Astrocyte of the spinal cord (primary cell): ENCODE data around the gene FCN3.

Experiments
- DNase-seq: peaks from one replicate; pipeline ENCODE4 v3.0.0; 2011; ENCODE audit warnings: low read depth, low spot score
- H3K4me3 ChIP-seq: 2 replicates; pipeline ENCODE4 v1.5.1; 2011; ENCODE audit warnings: low read depth, mild to moderate bottlenecking, low read length, moderate library complexity
- in situ Hi-C: cut with HindIII; loops from 2 replicates; pipeline ENCODE4 v1.10.0; 2017; ENCODE audit warnings: low sequenced_read_pairs
- TF ChIP-seq, protein P1 (sequence below): IDR thresholded peaks from 2 replicates; pipeline ENCODE4 v1.5.1; 2012; ENCODE audit warnings: low read depth, mild to moderate bottlenecking, low read length, inconsistent platforms

Gene FCN3

DNA sequence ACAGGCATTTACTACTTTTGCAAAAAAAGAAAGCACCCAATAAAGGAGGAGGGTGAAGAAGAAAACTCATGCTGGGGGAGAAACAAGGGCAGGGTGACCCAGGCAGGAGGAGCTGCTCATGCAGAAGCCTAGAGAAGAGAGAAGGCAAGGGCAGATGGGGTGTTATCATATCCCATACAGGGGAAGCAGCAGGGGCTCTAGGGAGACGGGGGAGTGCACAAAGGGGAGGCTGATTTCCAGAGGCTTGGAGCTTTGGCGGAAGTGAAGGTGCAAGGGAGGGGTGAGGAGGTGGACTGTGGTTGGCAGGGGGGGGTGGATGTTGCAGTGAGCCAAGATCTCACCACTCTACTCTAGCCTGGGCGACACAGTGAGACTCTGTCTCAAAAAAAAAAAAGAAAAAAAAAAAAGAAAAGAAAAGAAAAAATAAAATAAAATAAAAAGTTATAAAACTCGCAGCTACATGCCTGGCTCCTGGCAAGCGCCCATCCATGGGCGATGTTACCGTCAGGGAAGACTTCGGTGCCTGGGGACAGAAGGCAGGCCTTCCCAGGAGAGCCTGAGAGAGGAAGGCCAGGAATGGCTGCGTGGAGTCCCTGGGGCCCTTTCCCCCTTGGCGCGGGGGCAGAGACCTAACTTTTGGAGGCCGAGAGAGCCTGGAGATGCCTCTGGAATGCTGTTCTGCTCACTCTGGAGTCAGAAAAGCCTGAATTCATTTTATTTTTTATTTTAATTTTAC, 3.3 kb upstream of the FCN3 start:
- TF ChIP-seq, protein P1, sequence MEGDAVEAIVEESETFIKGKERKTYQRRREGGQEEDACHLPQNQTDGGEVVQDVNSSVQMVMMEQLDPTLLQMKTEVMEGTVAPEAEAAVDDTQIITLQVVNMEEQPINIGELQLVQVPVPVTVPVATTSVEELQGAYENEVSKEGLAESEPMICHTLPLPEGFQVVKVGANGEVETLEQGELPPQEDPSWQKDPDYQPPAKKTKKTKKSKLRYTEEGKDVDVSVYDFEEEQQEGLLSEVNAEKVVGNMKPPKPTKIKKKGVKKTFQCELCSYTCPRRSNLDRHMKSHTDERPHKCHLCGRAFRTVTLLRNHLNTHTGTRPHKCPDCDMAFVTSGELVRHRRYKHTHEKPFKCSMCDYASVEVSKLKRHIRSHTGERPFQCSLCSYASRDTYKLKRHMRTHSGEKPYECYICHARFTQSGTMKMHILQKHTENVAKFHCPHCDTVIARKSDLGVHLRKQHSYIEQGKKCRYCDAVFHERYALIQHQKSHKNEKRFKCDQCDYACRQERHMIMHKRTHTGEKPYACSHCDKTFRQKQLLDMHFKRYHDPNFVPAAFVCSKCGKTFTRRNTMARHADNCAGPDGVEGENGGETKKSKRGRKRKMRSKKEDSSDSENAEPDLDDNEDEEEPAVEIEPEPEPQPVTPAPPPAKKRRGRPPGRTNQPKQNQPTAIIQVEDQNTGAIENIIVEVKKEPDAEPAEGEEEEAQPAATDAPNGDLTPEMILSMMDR = no peak
- no peak for DNase-seq
- in situ Hi-C loops = no loop called here
- no peak overlapping the region for H3K4me3 ChIP-seq

DNA sequence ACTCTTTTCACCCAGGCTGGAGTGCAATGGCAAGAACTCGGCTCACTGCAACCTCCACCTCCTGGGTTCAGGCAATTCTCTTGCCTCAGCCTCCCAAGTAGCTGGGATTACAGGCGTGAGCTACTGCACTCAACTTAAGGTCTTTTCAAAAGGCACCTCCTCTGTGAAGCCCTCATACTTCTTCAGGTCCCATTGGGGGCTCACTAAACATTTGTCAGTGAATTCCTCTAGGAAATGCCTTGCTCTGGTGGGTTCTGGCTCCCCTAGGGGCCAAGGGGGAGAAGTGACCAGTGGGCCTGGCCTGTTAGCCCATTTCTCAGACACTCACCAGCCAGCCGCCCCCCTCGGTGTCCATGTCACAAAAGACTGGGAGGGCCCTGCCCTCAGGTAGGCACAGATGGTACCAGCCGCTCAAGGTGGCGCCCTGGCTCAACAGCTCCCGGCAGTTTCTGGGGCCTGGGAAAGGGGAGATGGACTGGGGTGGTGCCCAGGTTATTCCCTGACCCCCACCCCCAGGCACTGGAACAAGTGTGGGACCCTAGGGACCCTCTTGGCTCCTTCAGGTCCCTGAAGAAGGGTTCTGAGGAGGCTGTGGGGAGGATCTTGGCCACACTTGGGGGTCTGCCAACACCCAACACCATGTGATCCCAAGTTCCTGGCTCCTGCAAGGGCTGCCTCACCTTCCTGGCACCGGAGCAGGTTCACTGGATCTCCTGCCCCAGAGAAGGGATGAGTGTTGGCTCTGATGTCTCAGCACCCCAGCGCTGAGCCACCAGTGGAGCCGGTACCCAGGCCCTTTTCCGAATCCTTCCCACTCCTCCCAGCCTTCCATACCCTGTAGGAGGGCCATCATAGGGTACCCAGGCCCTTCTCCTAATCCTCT, 1.6 kb downstream of the FCN3 start:
- DNase-seq = no peak
- in situ Hi-C loops = no loop called here
- no peak overlapping the region for H3K4me3 ChIP-seq
- TF ChIP-seq, protein P1 = peak; percentile 42

DNA sequence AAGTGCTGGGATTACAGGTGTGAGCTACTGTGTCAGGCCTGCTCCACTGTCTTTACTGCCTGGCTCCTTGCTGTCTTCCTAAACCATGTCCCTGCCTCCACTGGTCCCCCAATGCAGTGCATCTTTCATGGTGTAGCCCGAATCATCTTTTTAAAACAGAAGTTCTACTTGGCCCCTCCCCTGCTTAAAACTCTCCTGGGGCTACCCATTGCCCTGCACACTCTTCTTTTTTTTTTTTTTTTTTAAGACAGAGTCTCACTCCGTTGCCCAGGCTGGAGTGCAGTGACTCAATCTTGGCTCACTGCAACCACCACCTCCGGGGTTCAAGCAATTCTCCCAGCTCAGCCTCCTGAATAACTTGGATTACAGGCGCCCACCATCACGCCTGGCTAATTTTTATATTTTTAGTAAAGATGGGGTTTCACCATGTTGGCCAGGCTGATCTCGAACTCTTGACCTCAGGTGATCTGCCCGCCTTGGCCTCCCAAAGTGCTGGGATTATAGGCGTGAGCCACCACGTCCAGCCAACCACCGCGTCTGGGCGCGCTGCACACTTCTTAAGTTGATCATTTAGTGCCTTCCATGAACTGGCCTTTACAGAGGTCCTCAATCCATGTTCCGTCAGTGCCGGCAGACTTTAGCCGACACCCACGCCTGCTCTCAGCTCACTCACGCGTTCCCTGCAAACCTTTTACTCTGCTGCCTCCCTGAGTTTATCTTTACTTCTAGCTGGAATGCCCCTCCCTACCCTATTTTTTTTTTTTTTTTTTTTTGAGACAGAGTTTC, 2.4 kb downstream of the FCN3 start:
- in situ Hi-C loops = no loop called here
- H3K4me3 ChIP-seq = no peak overlapping the region
- DNase-seq = no peak
- TF ChIP-seq, protein P1 = no peak

DNA sequence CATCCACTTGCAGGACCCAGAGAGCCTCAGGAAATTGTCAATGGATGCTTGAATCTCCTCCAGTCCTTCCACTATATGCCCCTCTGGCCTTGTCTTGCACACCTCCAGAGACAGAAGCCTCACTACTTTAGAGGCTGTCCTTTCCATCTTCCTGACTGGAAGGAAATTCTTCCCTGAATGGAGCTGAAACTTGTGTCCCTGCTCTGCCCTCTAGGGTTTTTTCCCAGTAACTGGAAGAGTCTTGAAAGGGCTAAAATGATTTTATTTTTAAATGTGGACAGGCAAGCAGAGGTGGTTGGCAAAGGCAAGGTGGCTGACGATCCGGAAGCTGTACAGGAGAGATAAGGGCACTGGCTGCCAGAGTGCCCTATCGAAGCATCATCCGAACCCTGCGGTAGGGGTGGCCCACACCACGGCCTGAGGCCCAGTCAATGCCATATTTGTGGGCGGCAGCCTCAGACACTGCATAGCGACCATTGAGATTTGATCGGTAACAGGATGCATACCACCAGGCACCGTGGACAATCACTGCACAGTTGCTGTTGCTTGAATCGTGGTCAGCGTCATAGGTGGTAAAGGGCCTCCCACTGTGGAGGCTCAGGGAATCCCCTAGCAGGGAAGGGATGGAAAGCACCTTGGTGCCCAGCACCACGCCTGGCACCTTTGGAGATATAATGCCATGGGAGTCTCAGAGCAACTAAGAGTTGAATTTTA, 5.6 kb downstream of the FCN3 start:
- in situ Hi-C loops = no loop called here
- peak; percentile 31 for DNase-seq
- TF ChIP-seq, protein P1 = peak; percentile 30
- no peak overlapping the region for H3K4me3 ChIP-seq

DNA sequence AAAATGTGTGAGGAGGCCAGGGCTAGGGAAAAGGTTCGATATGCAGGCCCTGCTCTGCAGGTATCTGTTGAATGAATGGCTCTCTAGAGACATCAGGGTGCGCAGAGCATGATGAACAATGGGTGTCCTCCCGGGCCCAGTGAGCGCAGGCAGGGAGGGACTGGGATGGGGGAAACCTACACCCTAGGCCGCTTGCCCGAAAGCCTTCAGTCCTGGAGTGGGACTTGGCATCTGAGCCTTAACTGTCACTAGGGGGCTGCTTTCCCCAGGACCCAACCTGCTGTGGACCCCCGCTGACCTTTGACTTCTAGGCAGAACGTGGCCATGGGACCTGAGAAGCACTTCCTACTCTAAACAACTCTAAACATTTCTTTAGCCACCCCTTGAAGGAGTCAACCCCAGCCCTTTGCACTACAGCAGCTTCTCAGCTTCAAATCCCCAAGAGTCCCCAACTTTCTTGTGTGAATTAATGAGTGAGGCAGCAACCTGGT, 7.4 kb downstream of the FCN3 start:
- peak overlapping the region; percentile 66 for H3K4me3 ChIP-seq
- TF ChIP-seq, protein P1 = no peak
- no peak for DNase-seq
- in situ Hi-C loops = no loop called here
